HG03060 (cell line): ENCODE data around the gene FGF18.

Experiments
- ATAC-seq: cut with Tn5 transposase; IDR thresholded peaks from one replicate; pipeline ENCODE4 v1.9.1; 2021; ENCODE audit warnings: low read depth, moderate number of reproducible peaks; ENCODE audit not compliant: unreplicated experiment

FGF18 gene

DNA sequence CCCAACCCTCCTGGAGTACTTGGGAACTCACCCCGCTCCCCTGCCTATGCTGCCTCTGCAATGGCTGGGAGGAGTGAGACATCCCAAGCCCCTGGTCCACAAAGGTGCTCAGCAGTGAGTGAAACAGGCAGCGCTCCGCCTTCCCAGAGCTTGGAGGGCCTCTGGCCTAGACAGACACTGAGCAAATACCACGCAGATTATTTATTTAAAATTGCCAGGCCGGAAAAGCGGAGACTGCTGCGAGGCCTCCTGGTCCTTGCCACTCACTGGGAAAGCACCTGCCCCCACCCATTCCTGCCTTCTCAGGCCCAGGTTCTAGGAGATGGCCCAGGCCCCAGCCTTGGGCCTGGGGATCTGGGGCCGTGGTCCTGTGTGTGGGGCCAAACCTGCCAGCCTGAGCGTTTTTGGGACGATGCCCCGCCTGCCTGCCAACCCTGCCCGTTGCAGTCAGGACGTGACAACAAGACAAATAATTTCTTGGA lies 17.4 kb downstream of the FGF18 start:
- no peak for ATAC-seq

DNA sequence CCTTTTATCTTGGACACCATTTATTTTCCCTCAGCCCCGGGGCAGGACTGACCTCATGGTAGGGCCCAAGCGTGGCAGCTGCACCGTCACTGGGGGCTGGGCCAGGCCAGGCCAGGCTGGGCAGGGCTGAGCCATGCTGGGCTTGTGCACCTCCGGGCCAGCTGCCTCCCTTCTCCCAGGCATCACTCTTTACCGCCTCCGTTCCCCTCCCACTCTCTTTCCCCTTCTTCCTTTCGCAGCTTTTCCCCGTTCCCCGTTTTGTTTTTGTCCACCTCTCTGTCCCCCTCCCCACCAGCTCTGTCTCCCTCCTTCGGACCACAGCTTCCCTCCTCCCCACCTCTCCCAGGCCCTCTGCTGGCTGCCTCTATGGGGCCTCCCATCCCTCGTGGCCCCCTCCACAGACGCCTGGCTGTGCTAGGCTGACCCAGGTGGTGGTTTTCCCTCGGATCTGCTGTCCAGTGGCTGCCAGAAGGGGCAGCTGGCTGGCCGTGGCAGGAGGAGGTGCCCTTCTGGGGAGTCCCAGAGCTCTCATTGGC lies 17.9 kb downstream of the FGF18 start:
- ATAC-seq, result no peak

DNA sequence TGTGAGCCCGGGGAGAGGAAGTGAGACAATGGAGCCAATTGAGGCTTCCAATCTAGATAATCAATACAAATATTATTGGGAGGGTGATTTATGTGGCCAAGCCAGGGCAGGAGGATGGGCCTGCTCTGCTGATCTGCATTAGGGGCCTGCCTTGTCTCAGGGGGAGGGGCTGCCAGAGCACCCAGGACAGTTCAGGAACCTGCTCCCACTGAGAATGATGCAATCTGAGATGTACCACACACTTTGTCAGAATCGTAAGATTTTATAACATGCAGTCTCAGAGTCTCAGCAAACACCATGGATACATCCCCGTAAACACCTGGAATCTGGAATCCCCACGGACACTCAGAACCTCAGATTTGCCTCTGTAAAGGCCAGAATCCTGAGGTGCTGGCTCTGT lies 19.3 kb downstream of the FGF18 start:
- ATAC-seq, result no peak

DNA sequence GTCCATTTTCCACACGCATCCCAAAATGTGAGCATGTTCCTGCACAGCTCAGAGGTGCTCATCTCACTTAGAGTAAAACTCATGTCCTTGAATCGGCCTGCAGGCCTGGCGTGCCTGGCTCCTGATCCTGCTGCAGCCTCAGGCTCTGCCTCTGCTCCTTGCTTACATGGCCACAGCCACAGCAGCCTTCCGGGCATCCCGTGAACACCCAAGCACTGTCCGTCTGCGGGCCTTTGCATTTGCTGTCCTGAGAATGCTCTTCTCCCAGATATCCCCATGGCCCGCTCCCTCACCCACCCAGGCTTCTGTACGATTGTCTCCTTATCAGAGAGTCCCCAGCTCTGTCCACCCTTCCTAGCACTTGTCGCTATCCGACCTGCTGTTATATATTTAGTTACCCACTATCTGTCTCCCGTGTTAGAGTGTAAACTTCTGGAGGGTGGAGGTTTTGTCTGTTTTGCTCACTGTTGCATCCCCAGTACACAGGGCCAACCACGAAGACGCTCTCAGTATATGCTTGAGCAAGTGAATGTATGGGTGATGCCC lies 21.9 kb downstream of the FGF18 start:
- no peak for ATAC-seq

DNA sequence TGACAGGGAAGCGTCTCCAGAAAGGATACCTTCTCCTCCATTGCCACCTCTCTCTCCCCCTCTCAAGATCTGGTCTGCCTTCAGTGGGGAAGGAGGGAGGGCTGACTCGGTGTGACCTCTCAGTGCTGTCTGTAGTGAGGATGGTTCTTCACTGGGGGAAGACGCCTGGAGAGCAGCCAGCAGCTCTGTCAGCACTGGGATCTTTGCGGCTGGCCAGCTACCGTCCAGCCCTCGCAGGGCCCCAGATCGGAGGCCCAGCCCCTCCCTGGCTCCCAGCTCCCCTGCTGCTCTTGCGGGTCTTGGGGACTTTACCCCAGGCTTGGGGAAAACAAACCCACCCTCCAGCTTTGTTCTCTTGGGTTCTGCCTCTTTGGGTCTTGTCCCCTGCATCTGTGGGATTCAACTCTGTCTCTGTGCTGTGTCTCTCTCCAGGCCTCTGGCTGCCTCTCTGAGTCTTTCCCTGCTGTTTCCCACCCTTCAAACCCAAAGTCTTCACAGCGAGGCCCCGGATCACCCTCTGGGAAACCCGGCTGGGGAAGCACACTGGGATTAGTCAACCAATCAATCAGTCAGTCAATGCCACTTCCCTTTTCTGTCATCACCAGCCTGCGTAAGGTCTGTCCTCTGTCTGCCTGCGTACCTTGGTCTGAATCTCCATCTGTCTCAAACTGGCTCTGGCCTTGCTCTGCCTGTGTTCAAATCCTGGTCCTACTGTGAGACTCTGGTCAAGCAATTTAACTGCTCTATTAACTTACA lies 23.0 kb downstream of the FGF18 start:
- no peak for ATAC-seq

DNA sequence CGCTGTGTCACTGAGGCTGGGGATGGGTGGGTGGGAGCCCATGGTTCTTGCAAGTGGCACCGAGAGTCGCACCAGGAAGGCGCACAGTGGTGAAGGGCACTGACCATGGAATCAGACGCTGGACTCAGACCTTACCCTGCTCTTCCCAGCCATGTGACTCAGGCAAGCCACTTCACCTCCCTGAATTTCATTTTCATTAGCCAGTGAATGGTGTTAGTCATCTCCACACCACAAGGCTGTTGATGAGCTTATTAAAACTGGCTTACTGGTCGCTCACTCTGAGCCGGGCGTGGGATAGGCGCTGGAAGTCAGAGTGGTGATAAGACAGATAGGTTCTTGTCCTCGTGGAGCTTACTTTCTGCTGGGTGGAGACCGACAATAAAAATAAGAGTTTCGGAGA lies 25.1 kb downstream of the FGF18 start:
- ATAC-seq, result no peak

DNA sequence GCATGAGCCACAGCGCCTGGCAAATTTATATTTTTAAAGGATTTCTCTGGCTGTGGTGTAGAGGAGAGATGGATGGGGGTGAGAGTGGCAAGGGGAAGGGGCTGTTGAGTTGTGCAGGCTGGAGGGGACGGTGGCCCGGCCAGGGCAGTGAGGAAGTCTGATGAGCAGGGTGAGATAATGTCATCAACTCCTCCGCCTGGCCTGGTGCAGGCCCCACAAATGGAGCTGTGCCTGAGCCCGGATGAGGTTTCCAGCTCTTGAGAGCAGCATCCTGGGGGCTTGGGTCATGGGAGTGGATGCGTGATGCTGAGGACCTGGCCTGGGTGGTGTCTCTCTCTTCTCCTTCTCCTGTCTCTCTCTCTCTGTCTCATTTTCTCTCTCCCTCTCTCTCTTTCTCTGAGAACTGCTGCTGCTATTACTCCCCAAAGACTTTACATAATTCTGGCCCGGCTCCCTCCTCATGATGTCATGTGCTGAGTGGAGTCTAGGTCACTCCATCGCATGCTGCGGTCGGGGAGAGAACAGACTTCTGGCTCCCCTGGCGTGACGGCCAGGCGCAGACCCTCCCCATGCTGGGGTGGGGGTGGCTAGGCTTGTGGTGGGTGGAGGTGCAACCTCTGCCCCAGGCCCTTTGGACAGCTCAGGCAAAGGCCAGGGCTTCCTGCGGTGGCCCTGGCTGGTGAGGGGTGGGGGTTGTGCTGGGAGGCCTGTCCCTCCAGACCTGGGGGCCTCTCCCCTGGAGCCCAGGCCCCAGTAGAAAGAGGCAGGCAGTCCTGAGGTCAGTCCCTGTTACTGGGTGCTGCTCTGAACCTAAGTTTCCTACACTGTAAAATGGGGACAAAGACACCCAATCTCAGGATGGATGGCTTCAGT lies 26.4 kb downstream of the FGF18 start:
- ATAC-seq, result no peak

DNA sequence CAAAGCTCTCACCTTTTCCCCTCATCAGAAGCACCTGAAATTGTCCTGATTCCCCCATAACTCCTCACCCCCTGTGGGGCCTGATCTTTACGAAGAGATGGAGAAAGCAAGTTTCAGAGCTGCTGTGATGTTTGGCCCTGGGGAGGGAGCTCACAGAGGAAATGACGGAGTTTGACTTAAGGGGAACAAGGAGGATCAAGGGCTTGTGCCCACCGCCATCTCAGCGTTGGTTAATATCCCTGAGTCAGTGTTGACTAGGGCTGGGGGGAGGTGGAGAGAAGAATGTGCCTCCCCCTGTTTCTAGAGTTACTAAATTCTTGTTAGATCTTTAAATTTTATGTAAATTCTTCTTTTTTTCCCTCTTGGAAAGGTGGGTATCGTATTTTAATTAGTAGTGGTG lies 27.8 kb downstream of the FGF18 start:
- no peak for ATAC-seq

DNA sequence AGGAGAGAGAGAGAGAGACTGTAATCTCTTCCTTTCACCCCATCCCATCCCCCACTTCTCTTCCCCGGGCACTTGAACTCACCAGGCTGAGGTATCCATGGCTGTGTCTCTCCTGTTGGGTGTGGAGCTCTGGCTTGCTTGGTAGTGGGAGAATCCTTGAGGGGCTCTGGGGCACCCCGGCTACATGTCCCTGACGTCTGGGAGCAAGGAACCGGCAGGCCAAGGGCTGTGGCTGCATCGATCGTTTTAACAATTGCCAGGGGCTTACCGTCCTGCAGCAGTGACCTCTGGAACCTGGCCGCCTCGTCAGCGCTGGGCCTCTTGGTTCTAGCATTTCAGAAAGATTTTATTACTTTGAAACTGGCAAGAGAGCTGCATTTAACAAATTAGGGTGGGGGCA lies 30.0 kb downstream of the FGF18 start:
- no peak for ATAC-seq

DNA sequence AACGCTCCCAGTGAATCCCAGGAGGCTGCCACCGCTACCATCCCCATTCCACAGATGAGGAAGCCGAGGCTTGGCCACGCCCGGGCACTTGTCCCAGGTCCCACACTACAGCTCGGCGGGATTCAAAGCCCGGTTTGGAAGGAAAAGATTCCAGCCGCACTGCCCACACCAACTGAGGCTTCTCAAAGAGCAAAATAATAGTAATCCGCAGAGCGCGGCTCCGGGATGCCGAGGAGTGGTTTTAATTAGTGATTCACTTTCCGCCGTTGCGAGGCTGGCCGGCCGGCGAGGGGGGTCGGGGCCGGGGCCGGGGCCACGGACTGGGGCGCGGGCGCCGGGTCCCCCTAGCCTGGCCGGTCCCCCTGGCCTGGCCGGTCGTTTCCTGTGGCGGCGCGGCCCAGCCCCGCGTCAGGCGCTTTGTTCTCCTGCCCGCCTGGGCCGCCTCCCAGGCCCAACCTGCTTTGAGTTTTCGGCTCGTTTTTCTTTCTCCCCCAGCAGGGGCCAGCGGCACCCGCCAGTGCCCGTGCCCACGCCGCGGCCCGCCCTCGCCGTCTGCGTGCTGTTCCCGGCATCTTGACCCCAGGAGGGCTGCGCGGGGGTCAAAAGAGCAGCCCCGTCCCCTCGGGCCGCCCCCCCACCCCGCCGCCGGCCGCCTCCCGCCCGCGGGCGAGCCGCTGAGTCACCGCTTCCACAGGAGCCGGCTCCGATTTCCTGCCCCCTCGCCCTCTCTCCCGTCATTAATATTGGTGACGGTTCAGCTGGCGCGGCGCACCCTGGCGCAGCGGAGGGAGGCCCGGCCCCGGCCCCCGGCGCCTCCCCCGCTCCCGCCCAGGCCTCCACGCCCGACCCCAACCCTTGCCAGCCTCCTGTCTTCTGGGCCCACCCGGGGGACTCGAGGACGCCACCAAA lies 31.2 kb downstream of the FGF18 start:
- no peak for ATAC-seq

DNA sequence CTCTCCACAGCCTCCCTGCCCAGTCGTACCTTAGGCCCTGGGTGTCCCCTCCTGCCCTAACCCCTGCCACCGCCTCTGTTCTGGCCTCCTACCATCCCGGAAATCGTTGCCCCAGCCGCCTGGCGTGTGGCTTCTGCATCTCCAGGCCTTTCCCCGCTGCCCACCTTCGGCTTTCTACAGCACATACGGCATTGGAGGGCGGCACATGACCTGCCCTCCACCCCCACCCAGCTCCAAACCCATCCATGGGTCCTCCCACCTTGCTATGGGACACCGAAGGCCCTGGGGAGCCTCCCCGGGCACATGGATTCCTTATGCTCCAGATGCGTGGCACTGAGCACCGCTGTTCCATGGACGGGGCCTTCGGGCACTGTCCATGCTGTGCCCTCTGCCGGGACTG lies 32.0 kb downstream of the FGF18 start:
- ATAC-seq, result no peak

DNA sequence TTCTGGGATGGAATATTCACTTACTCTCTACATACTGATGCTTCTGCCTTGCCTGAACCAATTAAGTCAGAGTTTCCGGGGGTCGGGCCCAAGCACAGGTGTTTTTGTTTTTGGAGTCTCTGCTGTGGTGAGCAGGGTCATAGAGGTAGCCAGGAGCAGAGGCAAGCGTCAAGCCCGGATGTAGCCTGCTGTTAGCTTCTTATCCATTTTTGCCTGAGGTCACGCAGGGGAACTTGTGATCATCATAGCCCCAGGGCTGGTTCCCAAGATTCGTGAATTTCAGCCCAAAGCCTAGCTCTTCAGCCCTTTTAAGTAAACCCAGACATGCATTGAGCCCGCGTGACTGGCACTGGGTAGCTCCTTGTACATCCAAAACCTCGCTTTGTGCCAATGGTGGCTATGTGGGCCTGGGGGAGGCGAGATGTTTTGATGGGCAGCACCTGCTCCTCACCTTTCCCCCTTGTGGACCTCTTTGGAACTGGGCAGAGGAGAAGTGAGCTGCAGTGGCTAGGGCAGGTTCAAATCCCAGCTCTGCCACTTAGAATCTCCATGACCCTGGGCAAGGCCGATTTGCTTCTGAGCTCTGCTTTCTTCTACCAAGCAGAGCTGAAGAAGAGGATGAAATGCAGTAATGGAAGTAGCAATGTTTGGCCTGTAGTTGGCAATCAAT lies 33.7 kb downstream of the FGF18 start:
- no peak for ATAC-seq

DNA sequence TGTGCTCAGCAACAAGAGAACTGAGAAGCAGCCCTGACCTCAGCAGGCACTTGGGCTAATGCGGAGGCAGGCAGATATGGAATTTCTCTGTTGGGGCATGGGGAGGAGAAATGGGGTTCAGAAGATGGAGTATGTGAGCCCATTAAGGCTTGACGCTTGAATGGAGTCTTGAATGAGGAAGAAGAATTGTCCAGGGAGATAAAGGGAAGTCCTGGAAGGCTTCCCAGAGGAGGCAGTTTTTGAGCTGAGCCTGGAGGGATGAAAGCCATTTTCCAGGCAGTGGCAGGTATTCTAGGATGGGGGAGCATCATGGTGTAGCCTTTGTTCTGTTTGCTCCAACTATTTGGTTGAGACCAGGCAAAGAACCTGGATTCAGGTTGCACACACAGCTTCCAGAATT lies 34.5 kb downstream of the FGF18 start:
- ATAC-seq, result no peak

DNA sequence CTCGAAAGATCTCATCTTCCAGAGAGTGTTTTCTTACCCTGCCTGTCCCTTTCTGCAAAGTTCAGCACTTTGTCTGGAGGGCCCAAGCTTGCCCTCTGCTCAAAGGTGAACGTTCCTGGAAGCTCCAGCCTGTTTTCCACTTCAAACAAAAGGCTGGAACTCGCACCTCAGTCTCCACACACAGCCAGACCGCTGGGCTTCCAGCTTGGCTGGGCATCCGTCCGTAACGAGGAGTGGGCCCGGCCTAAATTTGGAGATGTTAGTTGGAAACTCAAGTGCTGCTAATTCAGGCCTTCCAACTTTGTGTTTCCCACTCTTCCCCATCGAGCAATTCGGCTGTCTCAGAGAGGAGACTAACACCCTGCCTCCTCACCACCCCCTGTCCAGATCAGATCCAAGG lies 35.1 kb downstream of the FGF18 start:
- ATAC-seq, result no peak

DNA sequence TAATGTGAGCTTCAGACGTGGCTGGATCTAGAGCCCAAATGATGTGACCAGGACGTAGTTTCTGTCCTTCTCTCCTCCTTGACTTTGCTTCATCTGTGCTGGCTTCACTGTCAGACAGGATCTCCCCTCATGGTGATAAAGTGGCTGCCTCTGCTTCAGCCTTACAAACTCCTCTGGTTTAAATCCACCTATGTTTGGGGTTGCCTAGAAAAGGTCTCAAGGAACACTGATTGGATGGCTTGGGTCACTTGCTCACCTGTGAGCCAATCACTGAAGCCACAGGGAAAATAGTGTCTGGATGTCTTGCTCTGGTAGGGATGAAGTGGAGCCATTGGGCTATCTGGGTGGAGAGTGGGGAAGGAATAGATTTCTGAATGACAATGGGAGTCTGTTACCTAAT lies 36.1 kb downstream of the FGF18 start:
- ATAC-seq, result no peak

DNA sequence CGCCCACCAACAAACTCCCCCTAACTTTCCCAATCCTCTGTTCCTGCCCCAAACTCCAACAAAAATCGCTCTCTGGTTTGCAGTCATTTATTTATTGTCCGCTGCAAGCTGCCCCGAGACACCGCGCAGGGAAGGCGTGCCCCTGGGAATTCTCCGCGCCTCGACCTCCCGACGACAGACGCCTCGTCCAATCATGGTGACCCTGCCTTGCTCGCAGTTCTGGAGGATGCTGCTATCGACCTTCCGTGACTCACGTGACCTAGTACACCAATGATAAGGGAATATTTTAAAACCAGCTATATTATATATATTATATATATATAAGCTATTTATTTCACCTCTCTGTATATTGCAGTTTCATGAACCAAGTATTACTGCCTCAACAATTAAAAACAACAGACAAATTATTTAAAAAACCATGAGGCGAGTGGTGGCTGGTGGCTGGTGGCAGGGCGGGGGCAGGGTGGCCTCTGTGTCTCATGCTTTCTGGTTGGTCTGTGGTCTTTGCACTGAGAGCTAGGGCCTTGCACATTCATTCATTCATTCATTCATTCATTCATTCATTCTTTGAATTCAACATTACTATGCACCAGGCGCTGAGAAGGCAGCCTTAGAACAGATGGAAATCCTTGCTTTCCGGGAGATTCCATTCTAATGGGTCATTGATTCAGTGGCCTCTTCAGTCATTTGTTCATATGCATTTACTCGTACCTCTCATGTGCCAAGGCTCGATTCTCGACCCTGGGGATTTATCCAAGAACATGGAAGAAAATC lies 37.9 kb downstream of the FGF18 start:
- ATAC-seq, result no peak

DNA sequence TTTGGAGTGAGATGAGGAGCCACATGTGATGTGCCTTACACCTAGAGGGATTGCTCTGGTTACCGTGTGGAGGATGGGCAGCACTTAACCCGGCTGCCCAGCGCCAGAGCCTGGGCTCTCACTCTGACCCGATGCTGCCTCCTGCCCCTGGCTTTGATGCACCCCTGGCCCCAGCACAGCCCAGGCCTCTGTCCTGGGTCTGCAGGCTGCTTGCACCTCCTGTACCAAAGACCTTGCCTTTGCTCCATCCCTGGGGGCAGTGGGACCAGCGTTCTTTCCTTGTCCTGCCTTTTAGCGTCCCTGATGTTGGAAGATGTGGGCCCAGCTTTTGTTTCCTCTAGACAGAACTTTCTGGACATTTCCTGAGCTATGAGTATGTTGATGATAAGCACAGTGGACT lies 40.4 kb downstream of the FGF18 start:
- ATAC-seq, result no peak

DNA sequence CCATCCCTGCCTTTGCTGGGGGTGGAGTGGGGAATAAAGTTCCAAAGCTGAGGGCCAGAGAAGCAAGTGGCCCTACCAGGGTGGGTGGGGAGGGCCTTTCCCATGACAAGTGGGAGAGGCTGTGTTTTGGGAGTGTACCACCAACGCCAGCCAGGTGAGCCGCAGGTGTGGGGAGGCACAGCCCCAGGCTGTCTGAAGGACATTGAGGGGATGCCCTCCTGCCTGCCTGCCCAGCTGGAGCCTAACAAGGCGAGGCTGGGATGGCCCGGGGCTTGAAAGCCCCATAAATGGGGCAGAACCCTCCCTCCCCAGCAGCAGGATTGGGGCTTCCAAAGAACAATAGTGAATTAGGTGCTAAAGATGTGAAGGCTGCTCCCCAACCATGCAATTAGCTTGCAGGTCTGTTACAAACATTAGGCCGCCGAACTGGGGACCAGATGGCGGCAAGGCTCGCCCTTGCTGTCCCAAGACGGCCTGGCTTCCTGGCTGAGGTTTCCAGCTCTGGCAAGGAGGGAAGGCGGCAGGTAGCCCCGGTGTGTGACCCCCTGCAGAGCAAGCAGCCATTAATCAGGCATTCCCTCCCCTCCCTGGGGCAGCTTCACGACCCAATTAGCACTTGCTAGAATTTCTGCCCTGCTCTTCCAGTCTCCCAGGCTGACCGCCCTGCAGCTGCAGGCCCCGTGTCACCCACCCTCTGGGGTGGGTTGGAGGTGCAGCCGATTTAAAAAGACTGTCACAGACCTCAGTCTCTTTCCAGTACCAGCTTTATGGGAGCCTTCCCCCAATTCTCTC lies 42.9 kb downstream of the FGF18 start:
- ATAC-seq, result no peak
